GM23338 (cell line): ENCODE data around the gene ANKRD44. TPM values are rescaled to one million over a fixed set of nuclear protein-coding genes. Genes with fewer than 3 reads are reported as not detected.

Experiments
- ATAC-seq: fragments of 200-7000 bp; cut with Tn5 transposase; 3 replicates; pipeline ENCODE4 v1.9.1; 2020
- DNase-seq: peaks from one replicate; pipeline ENCODE4 v3.0.0-alpha.2; 2015; ENCODE audit warnings: low spot score
- H2AFZ ChIP-seq: fragments of 200-600 bp; sonication (generic); 2 replicates; pipeline ENCODE4 v1.8.0; 2016; ENCODE audit warnings: antibody characterized with exemption, mild to moderate bottlenecking, moderate library complexity
- H3F3A ChIP-seq: fragments of 200-600 bp; sonication (generic); replicated peaks from 2 replicates; pipeline ENCODE4 v1.8.0; 2017; ENCODE audit warnings: antibody characterized with exemption, mixed run types, low read depth
- H3K27ac ChIP-seq: fragments of 200-600 bp; sonication (generic); 2 replicates; pipeline ENCODE4 v1.6.1; 2016; ENCODE audit warnings: low read depth
- H3K27me3 ChIP-seq: fragments of 200-600 bp; sonication (generic); 2 replicates; pipeline ENCODE4 v1.8.0; 2016; ENCODE audit warnings: mild to moderate bottlenecking, mixed run types, moderate library complexity; ENCODE audit not compliant: insufficient read depth
- H3K36me3 ChIP-seq: fragments of 200-600 bp; sonication (generic); 2 replicates; pipeline ENCODE4 v1.8.0; 2016; ENCODE audit warnings: mild to moderate bottlenecking; ENCODE audit not compliant: insufficient read depth
- H3K4me1 ChIP-seq: fragments of 200-600 bp; sonication (generic); 2 replicates; pipeline ENCODE4 v1.8.0; 2016; ENCODE audit warnings: mild to moderate bottlenecking, moderate library complexity; ENCODE audit not compliant: insufficient read depth
- H3K4me2 ChIP-seq: fragments of 200-600 bp; sonication (generic); 2 replicates; pipeline ENCODE4 v1.7.1; 2017; ENCODE audit warnings: mixed run types
- H3K4me3 ChIP-seq: fragments of 200-600 bp; sonication (generic); 2 replicates; pipeline ENCODE4 v1.6.1; 2016; ENCODE audit warnings: mixed run types
- H3K79me2 ChIP-seq: fragments of 200-600 bp; sonication (generic); replicated peaks from 2 replicates; pipeline ENCODE4 v1.8.0; 2017; ENCODE audit warnings: mild to moderate bottlenecking; ENCODE audit not compliant: insufficient read depth
- H3K9me2 ChIP-seq: fragments of 200-600 bp; sonication (generic); 2 replicates; pipeline ENCODE4 v1.8.0; 2017; ENCODE audit not compliant: insufficient read depth
- H4K20me1 ChIP-seq: fragments of 200-600 bp; sonication (generic); replicated peaks from 2 replicates; pipeline ENCODE4 v1.8.0; 2017; ENCODE audit warnings: mild to moderate bottlenecking; ENCODE audit not compliant: insufficient read depth
- H3K27ac Mint-ChIP-seq: 2 replicates; pipeline ENCODE4 v1.8.0; 2020; ENCODE audit warnings: inconsistent platforms, mild to moderate bottlenecking, moderate library complexity, mixed read lengths
- H3K27me3 Mint-ChIP-seq: 3 replicates; pipeline ENCODE4 v1.8.0; 2022; ENCODE audit warnings: low read depth, mild to moderate bottlenecking, moderate library complexity, mixed read lengths, inconsistent platforms; ENCODE audit not compliant: insufficient read depth, poor library complexity
- H3K36me3 Mint-ChIP-seq: 3 replicates; pipeline ENCODE4 v1.8.0; 2021; ENCODE audit warnings: low read depth, mild to moderate bottlenecking, inconsistent platforms, moderate library complexity, mixed read lengths
- H3K4me1 Mint-ChIP-seq: 3 replicates; pipeline ENCODE4 v1.8.0; 2020; ENCODE audit warnings: mild to moderate bottlenecking, inconsistent platforms, mixed read lengths
- H3K4me3 Mint-ChIP-seq: 3 replicates; pipeline ENCODE4 v1.8.0; 2021; ENCODE audit warnings: moderate library complexity, mild to moderate bottlenecking, inconsistent platforms, mixed read lengths
- H3K9me3 Mint-ChIP-seq: 3 replicates; pipeline ENCODE4 v1.8.0; 2020; ENCODE audit warnings: moderate library complexity, mild to moderate bottlenecking, inconsistent platforms, mixed read lengths
- NANOG ChIP-seq: IDR thresholded peaks from 2 replicates; pipeline ENCODE4 v1.6.1; 2016; ENCODE audit warnings: antibody characterized with exemption, borderline replicate concordance
- REST ChIP-seq: IDR thresholded peaks from one replicate; pipeline ENCODE4 v1.6.1; 2018; ENCODE audit warnings: antibody characterized with exemption; ENCODE audit not compliant: unreplicated experiment
- STAT1 ChIP-seq: IDR thresholded peaks from one replicate; pipeline ENCODE4 v1.6.1; 2016; ENCODE audit warnings: antibody characterized with exemption; ENCODE audit not compliant: unreplicated experiment
- ZNF462 ChIP-seq: fragments of 250-450 bp; sonication (Bioruptor Pico); IDR thresholded peaks from 2 replicates; pipeline ENCODE4 v1.5.0; 2020; ENCODE audit warnings: mild to moderate bottlenecking, moderate library complexity
- polyA plus RNA-seq: library from polyadenylated mRNA; unstranded; fragments of >200 nt; fragmentation: Nextera tagmentation; extraction: Ambion mirVana; gene quantifications from 2 replicates; pipeline ENCODE4 v1.2.1, GENCODE V29; 2016
- total RNA-seq: library from RNA; depleted of rRNA; stranded (reverse); fragments of >200 nt; shearing (Covaris generic); gene quantifications from 2 replicates; pipeline ENCODE4 v1.2.3, GENCODE V29; 2014
- TF ChIP-seq, protein P1 (sequence below), 2 experiments: fragments of 200-600 bp in 1 of 2; sonication (generic) in 1 of 2; conservative IDR thresholded peaks; 2 replicates each; pipeline versions ENCODE4 v1.5.1 to v1.6.1; 2016 to 2017; ENCODE audit warnings: antibody characterized with exemption in 2 of 2, low read depth in 2 of 2, mild to moderate bottlenecking in 2 of 2, moderate library complexity in 1 of 2

Gene ANKRD44
- total and polyA plus RNA-seq, 2 experiments from 2014 or later, result 0.44 to 0.56 TPM

DNA sequence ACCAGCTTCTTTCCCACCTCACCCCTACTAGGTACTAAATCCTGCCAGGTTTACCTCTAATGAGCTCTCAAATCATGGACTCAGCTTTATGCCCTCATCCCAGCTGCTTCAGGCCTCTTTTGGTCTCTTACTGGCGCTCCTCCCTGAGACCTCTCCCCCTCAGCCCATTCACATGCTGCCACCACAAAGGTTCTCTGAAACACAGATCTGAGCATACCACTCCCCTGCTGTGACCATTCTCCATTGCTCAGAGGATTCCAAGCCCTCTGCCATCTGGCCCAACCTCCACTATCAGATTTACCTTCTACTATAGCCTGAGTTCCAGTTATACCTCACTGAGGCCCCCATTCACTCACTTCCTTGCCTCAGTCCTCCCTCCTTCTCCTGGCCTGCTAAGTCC is 174.8 kb downstream of the ANKRD44 start:
- H3K27me3 Mint-ChIP-seq, result peaks cover 3% of the 10 kb centered on the region
- Histone ChIP-seq H3K36me3 (no peaks in the 10 kb centered on the region), H3K9me2 (no peaks in the 10 kb centered on the region), H3K79me2 (no peaks in the 10 kb centered on the region), H3K27me3 (no peaks in the 10 kb centered on the region), H3K4me2 (no peak overlapping the region), H3K4me3 (no peak overlapping the region), H3K4me1 (no peaks in the 10 kb centered on the region), H3F3A (no peaks in the 10 kb centered on the region), H2AFZ (no peak overlapping the region), H4K20me1 (no peaks in the 10 kb centered on the region; the same call in 1 of the 2 replicates), H3K27ac (no peak overlapping the region)
- peaks cover 6% of the 10 kb centered on the region for H3K4me1 Mint-ChIP-seq
- H3K36me3 Mint-ChIP-seq, result no peaks in the 10 kb centered on the region
- no peak overlapping the region for H3K4me3 Mint-ChIP-seq
- TF ChIP-seq NANOG (no peak), ZNF462 (CRISPR knock-in tag) (0 out of 2 replicates have a peak, but pooled peaks have one; percentile 11), STAT1 (no peak), REST (no peak)
- TF ChIP-seq, protein P1, sequence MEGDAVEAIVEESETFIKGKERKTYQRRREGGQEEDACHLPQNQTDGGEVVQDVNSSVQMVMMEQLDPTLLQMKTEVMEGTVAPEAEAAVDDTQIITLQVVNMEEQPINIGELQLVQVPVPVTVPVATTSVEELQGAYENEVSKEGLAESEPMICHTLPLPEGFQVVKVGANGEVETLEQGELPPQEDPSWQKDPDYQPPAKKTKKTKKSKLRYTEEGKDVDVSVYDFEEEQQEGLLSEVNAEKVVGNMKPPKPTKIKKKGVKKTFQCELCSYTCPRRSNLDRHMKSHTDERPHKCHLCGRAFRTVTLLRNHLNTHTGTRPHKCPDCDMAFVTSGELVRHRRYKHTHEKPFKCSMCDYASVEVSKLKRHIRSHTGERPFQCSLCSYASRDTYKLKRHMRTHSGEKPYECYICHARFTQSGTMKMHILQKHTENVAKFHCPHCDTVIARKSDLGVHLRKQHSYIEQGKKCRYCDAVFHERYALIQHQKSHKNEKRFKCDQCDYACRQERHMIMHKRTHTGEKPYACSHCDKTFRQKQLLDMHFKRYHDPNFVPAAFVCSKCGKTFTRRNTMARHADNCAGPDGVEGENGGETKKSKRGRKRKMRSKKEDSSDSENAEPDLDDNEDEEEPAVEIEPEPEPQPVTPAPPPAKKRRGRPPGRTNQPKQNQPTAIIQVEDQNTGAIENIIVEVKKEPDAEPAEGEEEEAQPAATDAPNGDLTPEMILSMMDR (conservative IDR thresholded peaks at IDR 0.05; ENCODE audit: low read depth in 2 of 2), result no peak
- no peak overlapping the region for H3K27ac Mint-ChIP-seq
- no peaks in the 10 kb centered on the region for H3K9me3 Mint-ChIP-seq
- DNase-seq (no peak), ATAC-seq (peak; percentile 57; the same call in 2 of the 3 replicates)
